Right kidney (tissue), 1 donor: Measurements from ENCODE around the gene MDK.

Experiments
- DNase-seq: peaks from one replicate; pipeline ENCODE4 v3.0.0-alpha.2; 2016

Gene MDK

DNA sequence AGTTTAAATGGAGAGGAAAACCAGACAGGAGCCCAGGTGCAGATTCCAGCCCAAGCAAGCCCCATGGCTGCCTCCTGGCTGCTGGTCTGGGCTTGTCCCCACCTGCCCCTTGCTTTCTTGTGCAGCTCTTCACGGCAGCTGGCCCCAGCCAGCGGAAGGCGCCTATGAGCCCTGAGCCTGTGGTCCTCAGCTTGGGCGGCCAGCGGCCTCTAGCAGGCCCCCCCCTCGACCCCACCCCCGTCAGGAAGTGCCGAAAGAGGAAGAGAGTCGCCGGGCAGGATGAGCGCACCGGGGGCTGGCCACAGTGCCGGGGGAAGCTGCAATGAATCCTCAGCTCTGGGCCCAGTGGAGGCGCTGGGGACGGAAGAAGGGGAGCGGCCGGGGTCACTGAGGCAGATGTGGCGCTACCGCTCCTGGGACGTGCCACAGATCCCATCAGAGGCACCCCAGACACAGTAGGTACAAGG, 36.3 kb upstream of the MDK start:
- DNase-seq = no peak

DNA sequence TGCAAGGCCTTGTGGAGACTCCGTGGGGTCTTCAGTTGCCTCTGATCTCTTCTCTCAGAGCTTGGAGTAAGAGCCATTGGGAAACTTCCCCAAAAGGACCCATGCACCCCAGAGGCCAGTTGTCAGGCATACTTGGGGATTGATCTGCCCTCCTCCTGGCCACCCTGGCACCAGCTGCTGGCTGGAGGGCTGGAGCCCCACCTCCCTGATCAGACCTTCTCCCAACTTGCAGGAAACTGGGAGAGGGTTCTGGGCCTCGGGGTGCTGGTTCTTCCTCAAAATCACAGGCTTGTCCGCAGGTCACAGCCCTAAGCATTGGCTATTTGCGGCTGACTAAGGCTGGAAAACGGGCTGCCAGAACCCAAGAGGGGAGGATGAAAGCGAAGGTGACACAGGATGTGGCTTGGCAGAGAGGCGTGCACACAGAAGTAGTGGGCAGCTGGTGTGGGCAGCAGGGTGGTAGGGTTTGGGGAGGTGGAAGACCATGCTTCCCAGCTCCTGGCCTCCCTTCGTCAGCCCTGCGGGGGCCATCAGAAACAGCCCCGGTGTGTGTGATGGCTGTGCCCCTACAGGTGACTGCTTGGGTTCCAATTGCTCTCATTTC, 35.5 kb upstream of the MDK start:
- no peak for DNase-seq

DNA sequence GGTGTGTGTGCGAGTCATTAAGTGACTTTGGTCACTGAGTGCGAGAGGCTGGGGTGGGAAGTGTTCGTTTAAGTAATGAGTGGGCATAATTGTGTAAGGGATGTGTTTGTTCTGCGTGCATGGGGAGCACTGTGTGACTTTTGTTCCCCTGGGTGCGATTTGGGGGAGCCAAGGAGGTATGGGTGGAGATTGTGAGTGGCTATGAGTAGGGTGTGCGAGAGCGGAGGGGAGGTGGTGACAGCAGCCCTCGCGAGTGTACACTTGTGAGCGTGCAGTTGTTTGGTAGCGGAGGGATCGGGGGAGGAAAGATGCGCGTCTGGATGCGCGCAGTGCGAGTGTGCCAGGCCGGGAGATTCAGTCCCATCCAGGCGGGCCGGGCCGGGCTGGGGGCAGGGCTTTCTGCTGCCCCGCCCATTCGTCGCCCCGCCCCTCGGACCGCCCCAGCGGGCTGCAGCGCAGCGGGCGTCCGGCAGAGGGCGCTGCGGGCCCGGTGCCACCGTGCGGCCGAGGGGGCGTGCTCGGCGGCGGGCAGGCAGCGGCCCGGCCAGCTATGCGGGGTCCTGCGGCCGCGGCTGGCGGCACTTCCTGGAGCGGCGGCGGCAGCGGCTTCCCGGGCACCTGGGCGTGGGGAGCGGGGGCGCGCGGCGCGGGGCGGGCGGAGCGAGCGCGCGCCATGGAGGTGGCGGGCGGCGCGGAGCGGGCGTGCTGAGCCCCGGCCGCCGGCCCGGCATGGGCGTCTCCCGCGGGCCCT, 34.4 kb upstream of the MDK start, which contains the start of gene DGKZ:
Gene DGKZ (plus strand): TSS at position 578 of the 751 bp plus-strand sequence. CDS start 197 bp downstream, outside the sequence.
- DNase-seq = peak; percentile 95

DNA sequence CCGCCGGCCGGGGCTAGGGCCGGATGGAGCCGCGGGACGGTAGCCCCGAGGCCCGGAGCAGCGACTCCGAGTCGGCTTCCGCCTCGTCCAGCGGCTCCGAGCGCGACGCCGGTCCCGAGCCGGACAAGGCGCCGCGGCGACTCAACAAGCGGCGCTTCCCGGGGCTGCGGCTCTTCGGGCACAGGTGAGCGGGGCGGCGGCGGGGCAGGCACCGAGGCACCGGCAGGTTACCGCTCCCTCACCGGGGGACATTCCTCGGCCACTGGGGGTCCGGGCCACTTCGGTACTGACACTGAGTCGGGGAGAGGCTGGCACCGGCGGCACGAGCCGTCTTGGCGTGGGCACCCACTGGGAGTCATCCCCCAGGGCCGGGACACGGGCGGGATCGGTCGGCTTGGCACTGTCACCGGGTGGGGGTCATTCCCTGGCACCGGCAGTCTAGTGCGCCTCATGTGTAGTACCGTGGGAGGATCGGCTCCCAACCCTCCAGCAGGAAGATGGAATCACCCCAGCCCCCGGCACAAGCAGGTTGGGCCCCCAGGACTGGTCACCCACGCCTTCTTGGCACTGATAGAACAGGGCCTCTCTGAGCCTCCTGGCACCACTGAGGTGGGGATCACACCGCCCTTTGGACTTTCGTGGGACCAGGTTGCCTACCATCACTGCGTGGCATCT, 33.7 kb upstream of the MDK start:
- DNase-seq = peak; percentile 51

DNA sequence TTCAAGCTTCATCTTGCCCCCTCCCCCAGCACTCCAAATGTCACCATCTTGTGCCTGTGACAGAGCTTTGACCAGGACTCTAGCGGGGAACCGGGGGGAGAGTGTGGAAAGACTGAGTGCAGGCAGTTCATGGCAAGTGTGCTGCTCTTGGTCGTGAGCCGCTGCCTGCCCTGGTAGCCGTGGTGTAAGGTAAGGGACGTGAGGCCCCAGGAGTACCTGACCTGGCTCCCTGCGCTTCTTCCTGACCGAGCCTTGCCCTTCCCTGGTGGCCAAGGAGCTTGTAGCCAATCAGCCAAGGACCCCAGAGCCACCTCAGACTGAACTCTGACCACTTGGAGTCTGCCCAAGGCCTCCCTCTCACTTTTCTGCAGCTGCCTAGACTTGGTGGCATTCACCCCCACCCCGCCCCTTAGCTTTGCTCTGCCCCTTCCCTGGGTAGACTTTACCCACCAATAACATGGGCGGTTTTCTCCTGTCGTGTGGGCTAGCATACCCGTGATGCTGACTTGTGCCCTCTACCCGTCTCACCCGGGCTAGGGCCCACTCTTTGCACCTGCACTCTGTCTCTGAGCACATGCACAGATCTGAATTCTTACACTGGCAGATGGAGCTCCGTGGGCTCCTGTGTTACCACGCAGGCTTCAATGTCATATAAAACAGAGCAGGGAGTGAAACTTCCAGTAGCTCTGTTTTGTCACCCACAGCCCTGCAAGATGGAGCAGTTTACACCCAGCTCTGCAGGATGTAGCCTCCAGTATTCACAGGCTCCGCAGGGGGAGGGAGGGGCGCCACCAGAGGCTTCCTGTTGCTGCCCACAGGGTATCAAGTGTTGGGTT, 32.7 kb upstream of the MDK start:
- no peak for DNase-seq

DNA sequence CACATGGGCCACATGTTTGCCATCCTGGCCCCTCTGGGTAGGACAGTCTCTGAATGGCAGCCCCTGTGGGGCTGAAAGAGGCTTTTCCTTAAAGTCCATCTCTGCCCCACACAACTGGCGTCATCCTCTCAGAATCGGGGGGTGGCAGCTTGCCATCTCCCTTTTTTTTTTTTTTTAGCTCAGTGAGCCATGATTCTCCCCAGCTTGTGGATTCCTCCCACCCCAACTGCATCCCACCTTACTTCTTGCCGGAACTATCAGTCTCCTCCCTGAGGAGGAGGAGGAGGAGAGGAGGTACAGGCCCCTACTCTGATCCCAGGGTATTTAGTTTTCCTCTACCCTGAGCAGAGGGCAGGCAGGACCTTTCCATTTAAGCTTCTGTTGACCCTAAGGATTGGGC, 30.8 kb upstream of the MDK start:
- DNase-seq = no peak

DNA sequence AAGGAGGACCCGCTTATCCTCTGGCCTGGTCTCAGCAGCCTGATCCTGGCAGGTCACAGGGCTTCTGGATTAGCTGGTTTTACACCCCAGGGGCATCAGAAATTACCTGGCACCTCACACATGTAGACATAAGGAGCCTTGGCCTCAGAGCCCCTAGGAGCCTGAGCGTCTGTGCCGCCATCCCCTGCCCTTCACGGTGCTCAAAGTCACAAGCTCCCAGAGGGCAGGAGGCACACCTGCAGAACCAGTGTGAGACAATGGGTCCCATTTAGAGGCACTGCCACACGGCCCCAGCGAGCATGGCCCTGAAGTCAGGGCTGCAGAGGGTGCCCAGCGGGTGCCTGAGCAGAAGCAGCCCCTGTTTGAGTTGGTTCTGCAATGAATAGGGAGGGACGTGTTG, 30.3 kb upstream of the MDK start:
- DNase-seq = no peak

DNA sequence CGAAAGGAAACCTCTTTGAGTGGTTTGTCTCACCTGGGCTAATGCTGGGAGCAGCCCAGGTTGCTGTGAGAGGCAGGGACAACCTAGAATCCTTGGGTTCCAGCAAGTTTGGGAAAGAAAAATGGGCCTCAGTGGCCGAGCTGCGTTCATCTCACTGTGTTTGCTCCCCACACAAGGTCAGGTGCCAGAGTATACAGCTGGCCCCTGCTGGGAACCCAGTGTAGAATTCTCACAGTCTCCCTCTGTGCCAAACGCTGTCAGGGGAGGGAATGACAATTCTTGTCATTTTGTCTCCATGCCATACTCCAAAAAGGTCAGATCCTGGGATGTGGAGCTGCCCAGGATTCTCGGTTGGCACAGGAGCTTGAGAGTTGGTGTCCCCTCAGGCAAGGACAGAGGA, 29.9 kb upstream of the MDK start:
- no peak for DNase-seq

DNA sequence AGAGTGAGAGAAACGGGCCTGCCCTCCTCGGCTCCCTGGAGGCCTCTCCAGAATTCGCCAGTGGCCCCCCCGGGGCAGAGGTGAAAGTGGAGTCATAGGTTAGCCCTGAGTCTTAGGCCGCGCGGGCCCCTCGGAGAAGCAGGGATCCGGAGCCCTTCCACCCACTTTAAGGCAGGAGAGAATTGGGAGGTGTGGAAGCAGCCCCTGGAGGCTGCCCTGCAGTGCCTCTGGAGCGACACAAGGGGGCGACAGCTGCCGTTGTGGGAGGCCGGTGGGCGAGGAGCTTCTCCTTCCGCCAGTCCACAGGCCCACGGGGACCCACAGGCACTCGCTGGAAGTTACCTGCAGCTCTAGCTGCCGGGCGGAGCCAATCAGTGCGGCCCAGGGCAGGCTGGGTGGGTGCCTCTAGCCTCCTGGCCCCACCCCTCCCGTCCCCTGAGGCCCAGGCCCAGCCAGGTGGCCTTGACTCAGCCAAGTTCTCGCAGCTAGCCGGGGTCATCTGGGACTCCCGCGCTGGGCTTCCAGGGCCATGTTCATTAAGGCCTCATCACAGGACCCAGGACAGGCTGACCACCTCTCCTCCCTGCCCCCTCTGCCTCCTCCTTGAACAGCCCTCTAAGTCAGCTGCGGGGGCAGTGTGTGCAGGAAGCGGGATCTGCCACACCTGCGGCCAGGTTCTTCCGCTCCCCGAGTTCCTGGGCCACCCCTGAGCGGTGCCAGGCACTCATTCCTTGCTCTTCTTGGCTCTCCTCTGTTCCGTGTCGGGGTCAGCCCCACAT, 29.2 kb upstream of the MDK start:
- peak; percentile 52 for DNase-seq

DNA sequence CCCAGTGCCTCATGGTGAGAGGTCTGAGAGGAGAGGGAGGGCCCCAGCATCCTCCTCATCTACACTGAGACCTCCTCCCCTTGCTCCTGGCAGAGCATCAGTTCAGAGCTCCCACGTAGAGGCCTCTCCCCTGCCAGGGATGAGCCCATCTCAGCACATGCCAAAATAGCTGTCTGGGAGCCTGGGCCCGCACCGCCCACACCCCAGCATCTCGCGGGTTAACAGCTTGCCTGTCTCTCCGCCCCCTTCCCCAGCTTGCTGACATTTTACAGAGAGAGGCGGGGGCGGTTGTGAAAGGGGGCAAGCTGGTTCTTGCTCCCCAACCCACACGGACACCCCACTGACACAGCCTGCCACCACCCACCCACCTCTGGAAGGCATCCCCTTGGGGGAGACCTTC, 27.8 kb upstream of the MDK start:
- no peak for DNase-seq

DNA sequence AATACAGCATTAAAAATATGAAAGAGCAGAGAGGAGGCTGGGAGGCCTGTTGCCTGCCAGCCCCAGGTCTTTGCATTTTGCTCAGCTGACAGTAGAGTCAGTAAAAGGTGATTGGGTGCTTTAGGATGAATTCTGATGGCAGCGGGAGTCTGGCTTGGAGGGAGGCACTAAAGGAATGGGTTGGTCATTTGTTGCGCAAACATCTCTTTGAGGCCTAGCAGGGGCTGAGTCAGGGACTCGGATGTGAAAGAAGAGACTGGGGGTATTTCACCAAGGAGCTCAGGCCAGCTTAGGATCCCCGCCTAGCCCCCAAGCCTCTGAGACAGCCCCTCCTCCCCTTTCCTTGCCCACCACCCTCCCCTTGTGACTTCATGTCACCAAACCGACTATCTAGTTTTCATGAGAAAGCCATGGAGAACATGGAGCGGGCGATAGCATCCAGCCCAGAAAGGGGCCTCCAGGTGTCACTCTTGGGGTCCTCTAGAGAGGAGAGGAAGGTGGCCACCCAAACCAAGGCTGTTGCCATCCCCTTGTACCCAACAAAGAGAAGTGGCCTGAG, 24.5 kb upstream of the MDK start:
- DNase-seq = no peak

DNA sequence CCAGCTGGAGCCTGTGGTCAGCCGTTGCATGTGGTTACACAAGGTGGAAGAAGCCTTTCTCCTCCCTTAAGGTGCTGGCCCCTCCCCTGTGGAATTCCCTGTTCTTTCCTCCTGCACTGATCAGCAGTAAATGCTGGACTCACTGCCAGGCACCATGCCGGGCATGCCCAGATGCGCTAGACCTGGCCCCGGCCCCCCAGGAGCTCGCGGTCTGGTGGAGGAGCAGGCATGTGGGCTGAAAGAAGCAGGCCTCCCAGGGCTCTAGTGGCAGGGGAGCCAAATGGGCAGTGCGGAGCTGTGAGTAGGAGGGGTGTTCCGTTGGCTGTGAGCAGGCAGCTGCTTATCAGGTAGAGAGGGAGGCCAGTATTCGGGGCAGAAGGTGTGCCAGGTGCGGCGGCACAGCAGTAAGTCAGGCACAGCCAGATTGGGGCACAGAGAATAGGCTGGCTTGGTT, 24.0 kb upstream of the MDK start:
- DNase-seq = no peak

DNA sequence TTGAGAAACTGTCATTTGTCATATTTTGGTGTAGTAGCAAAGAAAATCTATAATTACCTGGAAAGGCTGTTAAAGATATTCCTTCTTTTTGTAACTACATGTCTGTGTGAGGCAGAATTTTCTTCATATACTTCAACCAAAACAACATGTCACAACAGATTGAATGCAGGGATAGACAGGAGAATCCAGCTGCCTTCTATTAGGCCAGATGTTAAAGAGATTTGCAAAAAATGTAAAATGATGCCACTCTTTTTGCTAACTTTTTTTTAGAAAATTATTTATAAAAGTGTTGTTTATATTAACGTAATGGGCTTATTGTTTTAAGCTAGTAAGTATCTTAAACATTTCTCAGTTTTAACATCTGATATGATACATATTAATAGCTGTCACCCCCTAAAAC, 21.5 kb upstream of the MDK start:
- no peak for DNase-seq

DNA sequence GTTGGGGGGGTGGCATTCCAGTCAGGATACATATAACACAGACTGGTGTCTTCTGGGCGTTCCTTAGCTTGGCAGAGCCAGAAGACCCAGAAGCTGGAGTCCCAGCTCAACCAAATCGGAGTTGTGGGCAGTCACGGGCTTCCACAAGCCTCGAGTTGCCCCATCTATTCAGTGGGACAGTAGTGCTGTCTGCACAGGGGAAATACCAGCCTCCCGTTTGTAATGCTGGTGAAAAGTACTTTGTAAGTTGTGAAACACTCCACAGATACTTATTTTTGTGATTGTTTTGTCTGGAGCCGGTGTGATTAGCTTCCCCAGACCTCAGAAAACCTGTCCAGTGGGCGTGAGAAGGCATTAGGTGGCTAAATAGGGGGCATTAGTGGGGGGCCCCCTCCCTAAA, 20.6 kb upstream of the MDK start:
- no peak for DNase-seq

DNA sequence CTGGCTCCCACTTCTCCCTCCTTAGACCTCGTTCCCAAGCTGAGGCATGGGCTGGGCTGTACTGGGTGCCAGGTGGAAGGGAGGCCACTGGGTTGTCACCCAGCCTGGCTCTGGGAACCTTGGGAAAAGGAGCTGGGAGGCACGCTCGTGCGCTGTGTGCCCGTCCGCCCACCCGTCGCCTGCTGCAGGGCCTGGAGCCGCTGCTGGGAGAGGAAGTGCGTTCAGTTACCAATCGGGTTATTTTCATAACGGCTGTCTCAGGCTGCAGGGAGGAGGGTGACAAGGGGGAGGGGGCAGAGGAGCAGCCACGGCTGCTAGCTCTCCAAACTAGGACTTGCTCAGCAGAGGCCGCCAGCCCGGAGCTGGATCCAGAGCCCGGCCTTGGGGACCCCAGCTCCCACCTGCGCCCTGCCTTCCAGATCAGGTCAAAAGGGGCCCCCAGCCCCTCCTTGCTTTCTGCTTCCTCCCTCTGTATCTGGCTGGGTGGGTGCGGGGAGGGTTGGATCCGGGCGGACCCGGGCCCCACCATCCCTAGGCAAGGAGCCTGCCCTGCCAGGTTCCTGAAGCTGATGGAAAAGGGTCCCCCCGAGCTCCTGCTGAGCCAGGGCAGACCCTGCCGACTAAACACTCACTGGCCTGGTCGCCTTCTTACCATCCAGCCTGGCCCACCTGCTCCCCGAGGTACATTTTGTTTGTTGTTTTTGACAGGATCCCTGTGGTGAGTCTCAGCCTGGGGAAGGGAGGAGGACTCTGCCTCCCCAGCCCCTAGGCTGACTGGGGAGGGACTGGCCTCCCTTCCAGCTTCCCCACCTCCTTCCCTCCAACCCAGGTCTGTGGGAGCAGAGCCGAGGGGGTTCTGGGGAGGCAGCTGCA, 19.9 kb upstream of the MDK start:
- DNase-seq = peak; percentile 56

DNA sequence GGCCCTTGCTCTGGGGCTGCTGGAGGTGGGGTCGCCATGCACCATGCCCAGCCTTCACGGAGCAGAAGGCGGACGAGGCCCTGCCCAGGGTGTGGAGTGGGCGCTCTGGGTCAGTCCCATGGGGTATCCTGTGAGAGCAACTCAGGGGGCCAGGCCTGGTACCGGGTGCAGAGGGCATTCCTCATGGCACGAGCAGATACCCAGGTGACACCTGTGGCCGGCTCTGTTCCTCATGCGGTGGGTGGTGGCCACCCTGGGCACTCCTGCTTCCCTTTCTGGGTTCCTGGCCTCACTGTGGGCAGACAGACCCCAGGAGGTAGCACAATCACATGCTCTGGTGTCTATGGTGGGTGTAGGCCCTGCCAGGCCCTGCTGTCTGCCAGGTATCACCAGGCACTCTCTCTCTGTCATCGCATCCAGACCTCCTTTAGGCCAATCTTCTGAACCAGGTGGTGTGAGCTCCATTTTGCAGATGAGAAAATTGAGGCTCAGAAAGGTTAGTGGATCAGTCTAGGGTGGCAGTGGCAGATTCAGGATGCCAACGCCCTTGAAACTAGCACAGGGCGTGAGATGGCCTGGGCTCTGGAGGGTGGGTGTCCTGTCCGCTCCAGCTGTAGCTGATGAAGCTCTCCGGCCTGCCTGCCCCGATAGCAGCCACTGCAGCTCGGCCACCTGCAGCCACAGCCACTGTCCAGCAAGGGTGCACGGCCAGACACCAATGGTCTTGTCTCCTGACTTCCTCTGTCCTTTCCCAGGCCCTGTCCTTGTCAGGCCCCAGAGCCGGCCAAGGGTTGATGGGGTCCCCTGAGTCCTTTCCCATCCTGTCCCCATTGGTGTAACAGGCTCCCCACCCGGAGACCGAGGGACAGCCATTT, 19.1 kb upstream of the MDK start:
- no peak for DNase-seq

DNA sequence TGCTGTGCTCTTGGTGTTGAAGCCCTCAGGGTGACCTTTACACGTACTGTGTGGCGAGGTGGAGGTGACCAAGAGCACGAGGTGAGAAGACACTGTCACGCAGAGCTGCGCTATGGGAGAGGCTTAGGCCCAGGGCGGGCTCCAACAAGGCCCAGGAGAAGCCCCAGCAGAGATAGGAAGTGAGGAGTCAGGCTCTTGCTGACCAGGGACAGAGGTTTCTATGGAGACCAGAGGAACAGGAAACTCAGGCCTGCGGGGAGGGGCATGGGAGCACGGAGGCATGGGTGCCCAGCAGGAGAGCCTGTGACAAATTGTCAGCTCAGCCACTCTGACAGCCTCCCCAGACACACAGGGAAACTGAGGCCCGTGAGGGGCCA, 18.4 kb upstream of the MDK start:
- DNase-seq = no peak

DNA sequence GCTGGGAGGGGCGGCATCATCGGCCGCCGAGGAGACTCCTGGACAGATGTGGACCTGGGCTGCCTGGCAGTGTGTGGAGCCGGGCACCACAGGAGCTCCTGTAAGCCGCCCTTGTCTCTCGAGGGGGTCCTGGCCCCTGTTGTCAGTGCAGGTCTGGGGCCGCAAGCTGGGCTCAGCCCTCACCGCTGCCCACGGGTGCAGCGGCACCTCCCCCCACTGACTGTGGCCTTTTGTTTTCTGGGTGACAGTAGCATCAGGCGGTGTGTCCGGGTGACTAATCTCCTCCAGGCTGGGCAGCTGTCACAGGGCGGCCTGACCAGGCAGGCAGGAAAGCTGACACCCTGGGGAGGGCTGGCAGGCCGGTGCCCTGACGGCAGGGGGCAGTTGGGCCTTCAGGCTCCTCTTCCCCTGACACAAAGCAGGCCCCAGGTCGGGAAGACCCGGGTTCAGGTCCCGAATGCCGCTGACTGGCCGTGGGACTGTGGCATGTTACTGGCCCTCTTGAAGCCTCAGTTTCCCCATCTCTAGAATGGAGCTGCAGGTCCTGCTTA, 17.9 kb upstream of the MDK start:
- peak; percentile 60 for DNase-seq

DNA sequence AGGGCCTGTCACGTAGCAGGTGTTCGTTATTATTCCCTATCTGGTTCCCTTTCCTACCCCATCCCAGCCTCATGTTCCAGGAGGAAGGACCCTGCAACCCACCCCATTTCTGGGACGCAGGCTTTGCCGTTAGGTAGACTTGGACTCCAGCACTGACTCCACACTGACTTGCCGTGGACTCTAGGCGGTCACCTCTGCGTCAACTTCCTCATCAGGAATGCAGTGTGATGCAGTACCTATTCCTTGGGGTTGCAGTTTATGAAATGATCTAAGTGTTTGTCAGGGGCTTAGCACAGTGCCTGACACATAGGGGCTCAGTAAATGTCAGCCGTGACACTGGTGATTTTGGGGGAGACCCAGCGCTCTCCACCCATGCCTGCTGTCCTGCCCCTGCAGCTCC, 17.4 kb upstream of the MDK start:
- DNase-seq = no peak
